ENCODE results near the gene CBL.

CBL gene

GRCh38 chr11:119303227-119303718, 97.1 kb downstream of the CBL start:
- H3K27ac ChIP-seq = no peak overlapping the region
- no peak for DNase-seq (ENCODE audit: low read depth, low spot score)

GRCh38 chr11:119305556-119306372, 99.6 kb downstream of the CBL start:
- H3K27ac ChIP-seq = no peak overlapping the region
- no peak for DNase-seq (ENCODE audit: low read depth, low spot score)

- no peak for DNase-seq (ENCODE audit: low read depth, low spot score)
- H3K27ac ChIP-seq = no peak overlapping the region
Measured at GRCh38 chr11:119306373-119306890, 100.3 kb downstream of the CBL start.

GRCh38 chr11:119307219-119307618, 101.1 kb downstream of the CBL start:
- no peak for DNase-seq (ENCODE audit: low read depth, low spot score)
- H3K27ac ChIP-seq = no peak overlapping the region

GRCh38 chr11:119307974-119308373, 101.8 kb downstream of the CBL start:
- no peak for DNase-seq (ENCODE audit: low read depth, low spot score)
- no peak overlapping the region for H3K27ac ChIP-seq

GRCh38 chr11:119309411-119309810, 103.3 kb downstream of the CBL start:
- no peak for DNase-seq (ENCODE audit: low read depth, low spot score)
- no peak overlapping the region for H3K27ac ChIP-seq

- DNase-seq (ENCODE audit: low read depth, low spot score) = no peak
- no peak overlapping the region for H3K27ac ChIP-seq
Measured at GRCh38 chr11:119309953-119310681, 104.0 kb downstream of the CBL start.

- no peak overlapping the region for H3K27ac ChIP-seq
- DNase-seq (ENCODE audit: low read depth, low spot score) = no peak
Measured at GRCh38 chr11:119310682-119311052, 104.5 kb downstream of the CBL start.

GRCh38 chr11:119314726-119315125, 108.6 kb downstream of the CBL start:
- DNase-seq (ENCODE audit: low read depth, low spot score) = no peak
- no peak overlapping the region for H3K27ac ChIP-seq

- DNase-seq (ENCODE audit: low read depth, low spot score) = no peak
Measured at GRCh38 chr11:119315131-119316015, 109.2 kb downstream of the CBL start.

GRCh38 chr11:119316016-119316728, 110.0 kb downstream of the CBL start:
- no peak for DNase-seq (ENCODE audit: low read depth, low spot score)
- peak overlapping the region; percentile 84 for H3K27ac ChIP-seq

More at GRCh38 chr11:119315131-119316015, 109.2 kb downstream of the CBL start:
- peak overlapping the region; percentile 40 for H3K27ac ChIP-seq

- peak within 1 kb of the TSS; percentile 84 for H3K27ac ChIP-seq
Measured at GRCh38 chr11:119316729-119317591, 110.8 kb downstream of the CBL start, which contains the start of gene MCAM. MCAM (minus strand) TSS chr11:119317130; CDS start chr11:119317101, 29 bp downstream.

GRCh38 chr11:119317592-119318239, 111.6 kb downstream of the CBL start:
- peak overlapping the region; percentile 84 for H3K27ac ChIP-seq
- no peak for DNase-seq (ENCODE audit: low read depth, low spot score)

More at GRCh38 chr11:119316729-119317591, 110.8 kb downstream of the CBL start, which contains the start of gene MCAM:
- DNase-seq (ENCODE audit: low read depth, low spot score) = no peak

- H3K27ac ChIP-seq = peak overlapping the region; percentile 84
- DNase-seq (ENCODE audit: low read depth, low spot score) = peak; percentile 37
Measured at GRCh38 chr11:119318240-119319135, 112.3 kb downstream of the CBL start.

GRCh38 chr11:119319136-119319699, 113.1 kb downstream of the CBL start:
- H3K27ac ChIP-seq = peak overlapping the region; percentile 84
- no peak for DNase-seq (ENCODE audit: low read depth, low spot score)

- peak overlapping the region; percentile 84 for H3K27ac ChIP-seq
- DNase-seq (ENCODE audit: low read depth, low spot score) = no peak
Measured at GRCh38 chr11:119319700-119320239, 113.6 kb downstream of the CBL start.
